ENCODE results near the gene COPS3.

The COPS3 gene

GRCh38 chr17:17239832-17240231, 41.2 kb downstream of the COPS3 start:
- DNase-seq = peak; percentile 79

DNA sequence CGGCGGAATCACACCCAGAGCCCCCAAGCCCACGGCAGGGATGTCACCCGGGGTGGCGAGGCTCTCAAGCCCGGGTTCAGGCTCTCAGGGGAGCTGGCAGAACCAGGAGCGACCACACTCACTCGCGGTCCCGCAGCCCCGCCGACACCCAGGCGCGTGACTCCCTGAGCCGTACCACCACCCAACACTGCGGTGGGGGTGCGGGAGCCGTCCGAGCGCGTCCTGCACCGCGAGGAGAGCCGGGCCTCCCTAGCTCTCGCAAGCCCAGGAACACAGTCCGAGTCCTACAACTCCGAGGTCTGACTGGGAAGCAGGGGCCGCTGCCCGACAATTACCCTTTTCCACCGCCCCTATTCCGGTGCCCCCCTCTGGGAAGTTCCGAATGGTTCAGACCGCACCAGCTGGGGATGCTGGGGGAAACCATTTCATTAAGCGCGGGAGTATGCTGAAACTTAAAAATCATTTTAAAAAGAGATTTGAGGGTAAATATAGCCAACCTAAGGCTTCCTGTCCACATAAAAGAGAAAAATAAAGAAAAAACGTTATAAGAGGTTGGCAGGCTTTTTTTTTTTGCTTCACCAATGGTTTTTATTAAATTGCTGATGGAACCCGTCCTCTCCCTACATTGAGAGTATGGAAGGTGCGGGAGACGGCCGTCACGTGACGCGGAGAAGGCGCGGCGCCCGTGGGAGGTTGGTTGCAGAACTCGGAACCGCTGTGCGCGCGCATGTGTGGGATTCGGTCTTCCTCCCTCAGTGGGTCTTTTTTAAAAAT, 43.8 kb downstream of the COPS3 start, which contains the start of gene FLCN:
TSS of gene FLCN (minus strand) at position 143 of the 774 bp plus-strand sequence. CDS start 9,031 bp downstream, outside the sequence.
- DNase-seq = peak; percentile 94

DNA sequence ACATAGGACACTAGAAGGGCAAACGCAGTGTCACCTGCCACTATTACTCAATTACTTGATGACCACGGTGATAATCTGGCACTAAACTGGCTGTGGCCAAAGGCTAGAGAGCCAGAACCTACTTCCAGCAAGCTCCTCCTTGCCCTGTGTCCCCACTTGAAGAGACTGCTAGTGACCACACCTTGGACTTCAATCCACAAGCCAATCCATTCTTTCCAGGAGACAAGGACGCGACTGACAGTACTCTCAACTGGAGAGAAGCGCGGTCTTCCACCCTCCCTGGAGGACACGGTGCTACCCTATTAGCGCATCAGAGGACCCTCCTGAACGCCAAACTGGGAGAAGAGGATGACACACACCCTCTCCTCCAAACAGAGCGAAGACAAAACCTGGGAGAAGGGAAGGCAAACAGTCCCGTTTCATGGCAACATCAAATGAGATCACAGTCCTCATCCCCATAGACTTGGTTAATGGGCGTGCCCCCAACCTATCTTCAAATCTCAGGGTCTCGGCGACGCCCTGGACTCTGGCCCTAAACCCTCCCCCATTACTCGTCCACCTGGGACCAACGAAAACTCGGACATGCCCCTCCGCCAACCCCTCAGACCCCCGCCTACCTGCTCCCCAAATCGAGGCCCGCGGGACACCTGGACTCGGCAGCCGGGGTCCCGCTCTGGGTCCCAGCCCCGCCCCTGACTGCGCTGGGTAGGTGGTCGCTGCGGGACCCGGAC, 44.6 kb downstream of the COPS3 start:
- DNase-seq = peak; percentile 81

- peak; percentile 42 for DNase-seq
These were observed 45.6 kb downstream of the COPS3 start for GRCh38 chr17:17235212-17236174.

DNA sequence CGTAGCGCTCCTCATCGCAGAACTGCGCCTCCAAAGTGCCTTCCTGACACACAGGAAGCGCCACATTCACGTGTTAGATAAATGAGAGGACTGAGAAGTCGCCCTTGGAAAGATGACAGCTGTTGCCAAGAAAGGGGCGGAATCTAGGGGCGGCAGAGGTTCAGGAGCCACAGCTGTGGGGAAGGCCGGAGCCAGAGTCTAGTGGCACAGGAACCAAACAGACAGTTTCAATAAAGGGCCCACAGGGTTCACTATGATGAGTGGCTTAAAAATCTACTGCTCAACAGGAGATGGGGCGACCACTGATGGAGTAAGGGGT, 48.8 kb downstream of the COPS3 start:
- DNase-seq = no peak

GRCh38 chr17:17231621-17232302, 49.3 kb downstream of the COPS3 start:
- no peak for DNase-seq

DNA sequence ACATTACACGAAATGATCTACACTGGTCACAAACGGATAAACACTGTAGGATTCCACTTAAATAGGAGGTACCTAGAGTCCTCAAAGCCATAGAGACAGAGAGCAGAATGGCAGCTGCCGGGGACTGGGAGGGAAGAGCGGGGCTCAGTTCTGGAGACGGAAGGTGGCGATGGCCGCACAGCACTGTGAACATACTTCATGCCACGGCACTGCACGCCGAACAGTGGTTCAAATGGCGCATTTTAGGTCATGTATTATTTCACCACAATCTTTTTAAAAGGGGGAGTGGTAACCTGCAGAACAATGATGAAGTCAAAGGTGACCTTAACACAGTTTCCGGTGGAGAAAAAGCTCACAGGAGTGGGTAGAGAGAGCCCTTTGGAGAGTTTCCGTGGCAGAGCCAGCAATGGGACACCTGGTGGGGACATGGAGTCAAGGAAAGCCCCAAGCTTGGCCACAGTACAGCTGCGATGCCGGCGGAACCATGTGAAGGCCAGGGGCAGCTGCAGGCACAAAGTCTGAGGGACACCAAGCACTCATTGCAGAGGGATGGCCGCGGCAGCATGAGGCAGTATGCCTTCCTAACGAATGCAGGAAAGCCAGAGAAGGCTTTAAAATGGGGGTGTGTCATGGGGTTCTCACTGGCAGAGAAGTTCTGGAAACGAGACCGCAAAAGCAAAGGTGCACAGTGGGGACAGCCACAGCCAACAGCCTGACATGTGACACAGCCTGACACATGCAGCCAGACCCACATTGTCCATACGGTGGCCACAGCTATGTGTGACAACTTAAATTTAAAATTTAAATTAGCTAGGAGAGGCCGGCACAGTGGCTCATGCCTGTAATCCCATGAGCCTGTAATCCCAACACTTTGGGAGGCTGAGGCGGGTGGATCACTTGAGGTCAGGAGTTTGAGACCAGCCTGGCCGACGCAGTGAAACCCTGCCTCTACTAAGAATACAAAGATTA, 51.3 kb downstream of the COPS3 start:
- DNase-seq = no peak

GRCh38 chr17:17228521-17229279, 52.3 kb downstream of the COPS3 start:
- DNase-seq = peak; percentile 13

- no peak for DNase-seq
These were observed 53.2 kb downstream of the COPS3 start for GRCh38 chr17:17227608-17228520.

GRCh38 chr17:17226451-17227265, 54.4 kb downstream of the COPS3 start:
- no peak for DNase-seq

DNA sequence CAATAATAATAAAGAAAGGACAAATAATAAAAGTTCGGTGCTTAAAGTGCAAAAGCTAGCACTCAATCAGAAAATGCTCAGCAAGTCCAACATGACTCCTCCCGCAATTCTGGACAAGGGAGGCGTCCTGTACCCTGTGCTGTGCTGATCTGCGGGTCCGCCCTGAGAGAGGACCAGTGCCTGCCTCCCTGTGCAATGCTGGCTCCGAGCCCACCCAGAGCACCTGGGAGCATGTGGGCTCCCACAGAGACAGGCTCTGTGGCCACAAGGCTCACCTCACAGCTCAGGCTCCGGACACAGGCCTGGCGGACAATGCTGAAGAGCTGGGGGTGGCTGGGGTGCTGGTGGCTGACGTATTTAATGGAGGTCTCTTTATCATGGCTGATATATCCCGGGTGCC, 55.1 kb downstream of the COPS3 start:
- no peak for DNase-seq

- DNase-seq = no peak
These were observed 56.9 kb downstream of the COPS3 start for GRCh38 chr17:17224137-17224536.

DNA sequence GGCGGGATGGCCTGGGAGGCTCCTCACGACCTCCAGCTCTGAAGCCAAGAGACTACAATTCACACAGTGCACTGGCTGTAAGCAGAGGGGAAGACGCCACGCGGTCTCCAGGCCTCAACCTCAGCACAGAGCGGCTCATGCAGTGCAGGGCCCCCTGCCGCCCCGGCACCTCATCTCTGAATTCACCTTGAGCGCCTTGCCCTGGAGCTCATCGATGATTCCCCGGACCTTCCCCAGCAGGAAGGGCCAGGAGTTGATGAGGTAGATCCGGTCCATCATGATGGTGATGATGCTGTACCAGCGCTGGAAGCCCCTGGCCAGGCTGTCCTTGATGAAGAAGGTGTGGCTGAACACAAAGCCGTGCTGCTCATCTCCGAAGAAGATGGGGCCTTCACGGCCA, 57.3 kb downstream of the COPS3 start:
- DNase-seq = no peak

- no peak for DNase-seq
These were observed 59.7 kb downstream of the COPS3 start for GRCh38 chr17:17221329-17221728.

DNA sequence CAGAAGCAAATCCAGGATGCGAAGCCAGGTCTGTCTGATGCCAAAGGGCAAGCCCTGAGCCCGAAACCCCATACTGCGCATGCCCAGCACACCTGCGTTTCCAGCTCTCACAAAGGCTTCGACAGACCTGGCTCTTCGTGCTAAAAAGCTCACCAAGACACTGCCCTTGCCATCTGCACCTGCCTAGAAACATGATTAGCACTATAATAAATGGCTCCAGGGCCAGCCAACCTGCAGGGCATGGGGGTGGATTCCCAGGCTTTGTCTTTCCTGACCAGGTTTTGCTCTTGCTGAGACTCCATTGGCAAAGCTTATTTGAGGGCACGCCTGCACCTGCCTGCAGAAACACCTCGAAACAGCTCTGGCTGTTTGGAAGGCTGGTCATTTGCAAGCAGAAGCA, 60.5 kb downstream of the COPS3 start:
- DNase-seq = no peak

DNA sequence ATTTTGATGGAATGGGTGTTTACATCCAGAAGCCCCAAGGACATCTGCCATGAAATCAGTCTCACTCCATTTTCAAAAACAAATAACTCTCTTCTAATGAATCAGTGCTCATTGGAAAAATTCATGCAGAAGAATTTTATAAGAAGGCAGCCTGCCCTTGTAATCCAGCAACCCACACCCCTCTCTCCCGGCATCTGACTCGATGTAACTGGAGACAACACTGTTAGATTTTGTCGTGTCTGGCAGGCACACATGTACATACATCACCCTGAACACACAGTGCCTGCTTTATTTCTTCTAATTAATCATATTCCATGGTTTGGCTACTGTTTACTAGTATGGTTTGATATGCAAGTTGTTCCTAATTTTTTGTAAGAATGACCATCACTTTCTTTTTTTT, 63.1 kb downstream of the COPS3 start:
- no peak for DNase-seq

GRCh38 chr17:17216776-17217175, 64.3 kb downstream of the COPS3 start:
- no peak for DNase-seq

DNA sequence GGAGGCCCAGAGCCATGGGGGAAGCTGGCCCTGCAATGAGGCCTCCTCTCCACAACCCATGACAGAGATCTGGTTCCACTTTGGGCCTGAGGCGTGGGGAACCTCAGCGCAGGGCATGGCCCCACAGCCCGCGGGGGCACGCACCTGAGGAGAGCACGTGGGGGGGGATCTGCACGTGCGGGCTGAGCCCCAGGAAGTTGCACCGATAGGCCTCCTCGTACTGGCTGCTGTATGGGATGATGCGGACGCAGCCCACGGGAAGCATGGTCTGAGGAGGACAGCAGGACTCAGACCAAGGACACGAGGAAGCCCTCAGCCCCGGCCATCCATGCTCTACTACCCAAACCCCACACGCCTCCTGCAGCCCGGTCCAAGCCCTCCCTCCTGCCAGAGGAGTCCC, 64.8 kb downstream of the COPS3 start:
- DNase-seq = no peak

DNA sequence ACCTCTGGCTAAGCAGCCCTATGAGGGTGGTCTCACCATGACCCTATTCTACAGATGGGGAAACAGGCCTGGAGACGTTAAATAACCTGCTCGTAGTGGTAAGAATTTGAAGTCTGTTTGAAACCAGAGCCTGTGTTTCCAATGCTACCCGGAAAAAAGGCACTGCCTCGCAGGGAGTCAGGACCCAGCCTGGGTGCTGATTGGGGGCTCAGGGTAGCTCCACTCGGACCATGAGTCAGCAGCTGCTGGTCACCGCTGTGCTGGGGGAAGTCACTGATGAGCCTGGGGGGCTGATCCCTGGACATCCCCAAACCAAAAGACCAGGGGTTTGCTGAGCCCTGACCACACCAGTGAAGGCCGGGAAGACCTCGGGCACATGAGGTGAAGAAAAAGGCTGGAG, 65.5 kb downstream of the COPS3 start:
- no peak for DNase-seq
